Activated CD8-positive, alpha-beta T cell treated with anti-CD3 and anti-CD28 coated beads for 36 hours (primary cell): ENCODE measurements around the gene ST3GAL2. TPM values are rescaled to one million over a fixed set of nuclear protein-coding genes. Genes with fewer than 3 reads are reported as not detected.

Source experiments
- ATAC-seq: fragments of 200-7000 bp; cut with Tn5 transposase; one replicate; pipeline ENCODE4 v1.10.0; 2021; ENCODE audit warnings: mild to moderate bottlenecking, moderate library complexity
- CTCF ChIA-PET: fragments of 350-600 bp; sonication (Branson Sonifier 250); formaldehyde crosslinking; loops from one replicate; lab custom pipeline; 2021; ENCODE audit warnings: antibody characterized with exemption; lab: Charles Lee
- POLR2A ChIA-PET: fragments of 350-600 bp; sonication (Branson Sonifier 250); formaldehyde crosslinking; loops from one replicate; lab custom pipeline; 2021; ENCODE audit warnings: antibody characterized with exemption; lab: Charles Lee
- DNase-seq: peaks from one replicate; pipeline ENCODE4 v3.0.0-alpha.2; 2020
- H3K27ac Mint-ChIP-seq: one replicate; pipeline ENCODE4 v1.8.0; 2021; ENCODE audit warnings: mild to moderate bottlenecking, mixed read lengths
- H3K27me3 Mint-ChIP-seq: one replicate; pipeline ENCODE4 v1.8.0; 2021; ENCODE audit warnings: mixed read lengths
- H3K36me3 Mint-ChIP-seq: one replicate; pipeline ENCODE4 v1.8.0; 2021; ENCODE audit warnings: low read depth, mixed read lengths
- H3K4me1 Mint-ChIP-seq: one replicate; pipeline ENCODE4 v1.8.0; 2021; ENCODE audit warnings: low read depth, mixed read lengths
- H3K4me3 Mint-ChIP-seq: one replicate; pipeline ENCODE4 v1.8.0; 2021; ENCODE audit warnings: mild to moderate bottlenecking, moderate library complexity, mixed read lengths
- H3K9me3 Mint-ChIP-seq: one replicate; pipeline ENCODE4 v1.8.0; 2021; ENCODE audit warnings: mixed read lengths
- CTCF ChIP-seq: fragments of 200-600 bp; IDR thresholded peaks from one replicate; pipeline ENCODE4 v1.8.0; 2022; ENCODE audit warnings: antibody characterized with exemption, mild to moderate bottlenecking
- intact Hi-C: fragments of 100-400 bp; cut with micrococcal nuclease; formaldehyde crosslinking; loops from one replicate; pipeline ENCODE4 v1.10.0; 2022
- total RNA-seq, 2 experiments: library from RNA; stranded (reverse); gene quantifications; one replicate each; pipeline ENCODE4 v1.2.3, GENCODE V29; 2021

The ST3GAL2 gene
- total RNA-seq, 2 experiments from 2014 or later = 13.2 to 19.0 TPM

GRCh38 chr16:70438585-70438968 lies 323 bp downstream of the ST3GAL2 start:
- DNase-seq (no peak), ATAC-seq (no peak)
- Mint-ChIP-seq H3K36me3 (peaks cover 8% of the 10 kb centered on the region), H3K27me3 (no peaks in the 10 kb centered on the region), H3K27ac (peak overlapping the region; percentile 86), H3K4me3 (peak overlapping the region; percentile 95), H3K4me1 (peaks cover 42% of the 10 kb centered on the region), H3K9me3 (no peaks in the 10 kb centered on the region)
- ChIA-PET CTCF (interaction anchor here (0.6 to 1.5 kb wide), 4 partner anchors 9 to 69 kb away, joined by 3 to 6 read pairs (median 5); no protein-coding TSS in a partner anchor), POLR2A (interaction anchor here (0.5 to 3.0 kb wide), 12 partner anchors 9 to 92 kb away, joined by 3 to 23 read pairs (median 4); partner anchors contain the start of genes DDX19A and FCSK)
- TF ChIP-seq CTCF = no peak
- intact Hi-C loops = loop anchor here (5.0 kb wide), 1 partner anchor 56 kb away; no protein-coding TSS in a partner anchor

GRCh38 chr16:70437582-70438557 lies 1.0 kb downstream of the ST3GAL2 start:
- peak overlapping the region; percentile 86 for H3K27ac Mint-ChIP-seq
- peak overlapping the region; percentile 95 for H3K4me3 Mint-ChIP-seq
- ChIA-PET POLR2A (interaction anchor here (0.6 to 3.0 kb wide), 11 partner anchors 8 to 85 kb away, joined by 3 to 23 read pairs (median 4); partner anchors contain the start of genes COG4 and FCSK), CTCF (interaction anchor here (0.6 to 1.5 kb wide), 6 partner anchors 9 to 70 kb away, joined by 3 to 6 read pairs (median 4); no protein-coding TSS in a partner anchor)
- no peaks in the 10 kb centered on the region for H3K9me3 Mint-ChIP-seq
- H3K27me3 Mint-ChIP-seq = no peaks in the 10 kb centered on the region
- no peak for ATAC-seq
- H3K36me3 Mint-ChIP-seq = peaks cover 8% of the 10 kb centered on the region
- H3K4me1 Mint-ChIP-seq = peaks cover 49% of the 10 kb centered on the region
- intact Hi-C loops = loop anchor here (5.0 kb wide), 1 partner anchor 56 kb away; no protein-coding TSS in a partner anchor
- DNase-seq = peak; percentile 53
- TF ChIP-seq CTCF = no peak

GRCh38 chr16:70437017-70437581 lies 1.8 kb downstream of the ST3GAL2 start:
- Mint-ChIP-seq H3K36me3 (peaks cover 8% of the 10 kb centered on the region), H3K27me3 (no peaks in the 10 kb centered on the region), H3K4me3 (peak overlapping the region; percentile 95), H3K9me3 (no peaks in the 10 kb centered on the region), H3K4me1 (peaks cover 57% of the 10 kb centered on the region), H3K27ac (peak overlapping the region; percentile 86)
- CTCF ChIA-PET = interaction anchor here (1.0 to 1.5 kb wide), 3 partner anchors 28 to 69 kb away, joined by 3 read pairs; no protein-coding TSS in a partner anchor
- no peak for TF ChIP-seq CTCF
- DNase-seq = peak; percentile 48
- intact Hi-C loops = loop anchor here (5.0 kb wide), 1 partner anchor 55 kb away; no protein-coding TSS in a partner anchor
- POLR2A ChIA-PET = interaction anchor here (0.9 to 3.0 kb wide), 5 partner anchors 13 to 86 kb away, joined by 3 to 23 read pairs (median 5); partner anchors contain the start of gene COG4
- ATAC-seq = no peak

- CTCF ChIA-PET = no interaction called here
- POLR2A ChIA-PET = interaction anchor here (1.2 kb wide), 1 partner anchor 54 kb away, joined by 8 read pairs; no protein-coding TSS in a partner anchor
- Mint-ChIP-seq H3K4me3 (no peak overlapping the region), H3K27ac (no peak overlapping the region), H3K27me3 (no peaks in the 10 kb centered on the region), H3K9me3 (no peaks in the 10 kb centered on the region), H3K36me3 (peaks cover 8% of the 10 kb centered on the region), H3K4me1 (peaks cover 74% of the 10 kb centered on the region)
- intact Hi-C loops = loop anchor here (5.0 kb wide), 1 partner anchor 52 kb away; no protein-coding TSS in a partner anchor
- no peak for DNase-seq
- TF ChIP-seq CTCF = no peak
- no peak for ATAC-seq
Observed at GRCh38 chr16:70434484-70435260, 4.2 kb downstream of the ST3GAL2 start.
